Activated T-cell treated with anti-CD3 and anti-CD28 coated beads, Interleukin-2, amount 50 U/mL, for 48 hours (primary cell): Measurements from ENCODE around the gene PIP5K1B.

Experiments used
- DNase-seq, 2 experiments: peaks; one replicate each; pipeline ENCODE4 v3.0.0-alpha.2; 2020

PIP5K1B gene

DNA sequence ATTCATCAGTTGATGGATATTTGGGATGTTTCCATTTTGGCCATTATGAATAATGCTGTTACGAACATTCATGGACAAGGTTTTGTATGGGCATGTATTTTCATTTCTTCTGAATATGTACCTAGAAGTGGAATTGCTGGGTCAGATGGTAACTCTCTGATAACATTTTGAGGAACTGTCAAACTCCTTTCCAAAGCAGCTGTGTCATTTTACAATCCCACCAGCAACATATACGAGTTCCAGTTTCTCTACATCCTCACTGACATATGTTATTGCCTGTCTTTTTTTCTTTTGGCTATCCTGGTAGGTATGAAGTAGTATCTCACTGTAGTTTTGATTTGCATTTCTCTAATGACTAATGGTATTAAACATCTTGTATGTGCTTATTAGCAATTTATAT, 222.1 kb downstream of the PIP5K1B start:
- no peak for DNase-seq

DNA sequence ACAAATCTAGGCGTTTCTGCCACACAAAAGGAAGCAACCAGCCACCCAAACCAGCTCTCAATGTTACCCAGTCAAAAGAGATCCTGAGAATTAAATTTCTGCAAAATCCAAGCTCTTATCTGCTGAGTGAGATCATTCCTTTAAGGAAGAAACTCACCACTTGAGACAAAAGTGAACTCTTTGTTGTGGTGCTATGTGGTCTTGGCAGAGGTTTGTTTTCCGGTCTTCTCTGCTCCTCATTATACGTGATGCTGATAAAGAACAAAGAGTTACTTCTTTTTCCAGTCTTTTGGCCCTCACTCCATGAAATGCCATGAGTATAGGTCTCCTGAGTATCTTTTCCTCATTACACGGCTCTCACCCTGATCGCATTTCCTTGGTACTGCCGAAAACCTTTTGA, 226.8 kb downstream of the PIP5K1B start:
- no peak for DNase-seq

DNA sequence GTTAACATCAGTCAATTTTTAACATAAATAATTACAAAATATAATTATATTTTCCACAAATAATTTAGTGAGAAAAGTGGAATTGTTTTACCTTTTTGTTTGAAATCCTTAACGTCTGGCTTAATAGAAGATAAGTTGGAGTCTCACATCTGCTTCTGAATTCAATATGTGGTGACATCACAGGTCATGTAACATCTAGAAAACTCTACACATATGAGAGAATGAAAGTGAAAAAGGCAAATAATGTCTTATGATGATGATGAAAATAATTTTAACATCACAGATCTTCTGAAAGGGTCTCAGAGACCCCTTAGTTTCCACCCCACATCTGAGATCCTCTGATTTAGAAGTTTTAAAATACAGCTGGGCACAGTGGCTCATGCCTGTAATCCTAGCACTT, 227.4 kb downstream of the PIP5K1B start:
- no peak for DNase-seq

DNA sequence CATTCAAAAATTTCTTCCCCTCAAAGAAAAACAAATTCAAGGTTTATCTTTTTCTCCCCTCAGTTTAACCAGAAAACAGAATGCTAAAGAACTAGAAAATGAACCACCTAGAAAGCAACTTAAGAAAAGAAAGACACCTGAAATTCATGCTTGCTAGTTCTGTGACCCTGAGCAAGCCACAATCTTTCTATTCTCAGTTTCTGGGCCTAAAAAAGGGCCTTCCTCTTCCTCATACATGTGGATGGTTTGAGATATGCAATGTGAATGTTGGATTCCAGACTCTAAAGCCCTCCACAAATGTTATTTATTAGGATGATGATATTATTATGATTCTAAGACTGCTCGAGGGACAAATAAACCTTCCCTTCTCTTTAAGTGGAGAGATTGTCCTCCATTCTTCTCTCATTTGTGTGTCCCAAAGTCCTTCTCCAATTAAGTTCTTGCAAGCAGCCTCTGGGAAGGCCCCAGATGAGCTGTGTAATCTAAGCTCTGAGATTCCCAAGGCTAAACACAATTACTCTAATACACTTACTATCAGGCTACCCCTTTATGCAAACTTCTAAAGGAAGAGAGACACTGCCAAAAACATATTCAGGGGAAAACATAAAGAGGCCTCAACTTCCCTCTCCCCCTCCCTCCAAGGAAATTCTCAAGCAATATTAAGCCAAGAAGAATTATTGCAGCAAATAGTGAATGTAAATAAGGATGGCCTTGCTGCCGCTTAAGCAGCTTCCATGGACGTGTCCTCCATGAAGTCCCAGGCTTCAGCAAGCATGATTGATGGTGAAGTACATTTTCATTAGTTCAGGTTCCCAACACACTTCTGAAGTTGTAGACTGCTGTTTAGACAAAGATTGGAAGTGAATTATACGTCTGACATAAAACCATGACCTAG, 228.6 kb downstream of the PIP5K1B start:
- no peak for DNase-seq

DNA sequence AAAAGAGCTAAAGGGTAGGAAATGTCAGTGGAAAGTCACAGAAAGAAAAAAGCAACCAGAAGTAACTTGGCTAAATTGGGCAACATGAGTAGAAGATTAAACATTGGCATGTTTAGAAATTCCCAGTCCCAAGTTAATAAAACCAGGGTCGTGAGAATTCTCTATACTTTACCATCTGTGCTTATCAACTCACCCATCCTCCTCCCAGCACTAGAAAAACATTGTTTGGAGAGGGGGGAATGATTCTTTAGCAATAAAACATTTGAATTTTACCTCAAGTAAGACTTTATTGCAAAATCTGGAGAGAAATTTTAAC, 229.2 kb downstream of the PIP5K1B start:
- DNase-seq: no peak

DNA sequence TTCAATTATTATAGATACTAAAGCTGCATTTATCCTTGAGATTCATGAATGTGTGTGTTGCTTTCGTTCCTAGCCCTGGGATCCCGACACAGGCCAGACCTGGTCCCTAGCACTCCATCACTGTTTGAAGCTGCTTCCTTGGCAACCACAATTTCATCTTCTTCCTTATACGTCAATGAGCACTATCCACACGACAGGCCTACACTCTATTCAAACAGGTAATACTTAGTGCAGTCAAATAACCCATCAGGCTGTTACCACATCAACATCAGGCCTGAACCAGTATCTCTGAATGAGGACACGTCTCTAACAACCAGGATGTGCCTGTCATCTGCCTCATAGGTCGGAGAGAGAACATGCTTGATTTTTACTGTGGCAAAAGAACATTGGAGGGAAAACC, 235.5 kb downstream of the PIP5K1B start:
- DNase-seq: no peak

DNA sequence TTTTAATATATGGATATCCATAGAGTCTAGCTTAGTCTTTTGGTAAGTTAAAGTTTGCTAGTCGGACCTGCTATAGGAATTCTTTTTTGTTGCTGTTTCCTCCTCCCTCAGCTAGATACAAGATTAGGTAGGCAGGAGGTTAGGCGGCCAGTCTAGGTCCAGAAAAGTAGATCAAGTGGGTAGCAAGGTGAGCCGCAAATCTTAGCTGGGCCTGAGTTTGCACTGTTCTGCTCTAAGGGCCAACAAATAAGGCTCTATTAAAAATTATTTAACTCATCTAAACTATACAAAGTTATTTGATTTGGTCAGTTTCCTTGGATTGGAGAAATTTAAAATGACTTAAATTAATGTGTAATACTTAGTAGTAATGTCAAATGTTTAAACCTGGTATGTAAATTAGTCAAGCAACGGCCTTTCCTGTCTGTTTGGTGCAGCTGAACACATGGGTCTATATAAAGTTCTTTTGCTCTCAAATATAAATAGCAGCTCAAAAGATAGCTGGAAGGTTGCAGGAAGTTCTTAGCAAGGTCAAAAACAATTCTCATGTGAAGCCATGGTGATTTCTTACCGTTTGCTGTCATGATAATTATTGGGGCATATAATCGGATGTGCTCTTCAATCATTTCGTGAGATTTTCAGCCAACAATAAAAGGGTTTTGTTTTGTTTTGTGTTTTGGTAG, 236.9 kb downstream of the PIP5K1B start:
- DNase-seq: no peak

DNA sequence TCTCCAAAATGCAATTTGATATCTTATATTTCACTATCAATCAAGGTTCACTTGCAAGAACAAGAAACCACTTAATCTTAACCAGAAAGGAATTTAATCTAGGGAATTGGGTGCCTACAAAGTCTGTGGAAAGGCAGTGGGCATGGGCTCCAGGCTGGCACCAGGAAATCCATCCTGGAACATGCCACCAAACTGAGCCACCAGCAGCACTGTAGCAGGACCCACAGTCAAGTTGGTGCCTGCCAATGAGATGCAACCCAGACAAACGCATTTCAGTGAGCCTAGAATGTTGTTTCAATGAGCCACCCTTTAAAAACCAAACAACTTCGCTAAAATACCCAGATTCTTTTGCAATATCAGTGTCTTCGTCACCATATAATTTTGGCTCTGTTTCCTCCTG, 237.8 kb downstream of the PIP5K1B start:
- DNase-seq: no peak

DNA sequence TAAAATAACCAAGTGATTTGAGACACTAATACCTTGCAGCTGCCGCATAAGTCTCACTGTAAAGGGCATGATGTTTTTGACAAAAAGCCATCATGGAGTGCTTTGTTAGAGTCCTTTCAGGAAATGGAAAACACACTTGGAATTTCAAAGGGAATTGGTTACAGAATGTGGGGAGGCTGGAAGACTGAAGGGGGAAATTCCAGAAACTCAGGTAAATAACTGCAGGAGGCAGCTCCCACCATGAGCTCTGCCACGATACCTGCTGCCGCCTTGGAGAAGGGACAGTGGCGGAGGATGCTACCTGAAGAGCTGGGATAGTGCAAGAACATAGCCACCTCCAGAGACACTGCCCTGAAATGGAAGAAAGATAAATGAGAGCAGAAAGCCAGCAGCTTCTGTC, 242.0 kb downstream of the PIP5K1B start:
- DNase-seq: no peak

DNA sequence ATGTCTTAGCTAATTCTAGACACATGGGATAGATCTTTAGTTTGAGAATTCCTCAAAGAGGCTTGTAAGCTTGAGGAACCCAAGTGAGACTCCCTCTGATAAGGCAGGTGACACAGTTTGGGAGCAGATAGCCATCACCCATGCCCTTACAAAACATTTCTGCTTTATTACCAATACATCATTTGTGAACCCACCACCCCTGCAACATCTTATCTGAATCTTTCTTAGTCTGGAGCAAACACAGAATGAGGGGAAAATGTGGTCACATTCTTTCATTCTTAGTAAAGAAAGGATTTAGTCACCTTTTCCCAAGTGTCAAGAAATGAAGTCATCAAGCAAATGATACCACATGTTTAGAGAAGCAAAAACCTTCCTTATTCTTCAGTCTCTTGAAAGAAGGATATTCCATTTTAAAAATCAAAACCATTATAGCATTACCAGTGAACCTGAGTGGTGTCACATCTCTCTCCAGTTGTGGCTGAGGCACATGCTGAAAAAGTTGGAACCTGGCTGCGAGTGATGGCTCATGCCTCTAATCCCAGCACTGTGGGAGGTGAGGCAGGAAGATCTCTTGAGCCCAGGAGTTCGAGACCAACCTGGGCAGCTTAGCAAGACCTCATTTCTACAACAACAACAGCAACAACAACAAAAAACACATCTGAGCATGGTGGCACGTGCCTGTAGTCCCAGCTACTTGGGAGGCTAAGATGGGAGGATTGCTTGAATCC, 243.0 kb downstream of the PIP5K1B start:
- DNase-seq: peak; percentile 55 to 56

DNA sequence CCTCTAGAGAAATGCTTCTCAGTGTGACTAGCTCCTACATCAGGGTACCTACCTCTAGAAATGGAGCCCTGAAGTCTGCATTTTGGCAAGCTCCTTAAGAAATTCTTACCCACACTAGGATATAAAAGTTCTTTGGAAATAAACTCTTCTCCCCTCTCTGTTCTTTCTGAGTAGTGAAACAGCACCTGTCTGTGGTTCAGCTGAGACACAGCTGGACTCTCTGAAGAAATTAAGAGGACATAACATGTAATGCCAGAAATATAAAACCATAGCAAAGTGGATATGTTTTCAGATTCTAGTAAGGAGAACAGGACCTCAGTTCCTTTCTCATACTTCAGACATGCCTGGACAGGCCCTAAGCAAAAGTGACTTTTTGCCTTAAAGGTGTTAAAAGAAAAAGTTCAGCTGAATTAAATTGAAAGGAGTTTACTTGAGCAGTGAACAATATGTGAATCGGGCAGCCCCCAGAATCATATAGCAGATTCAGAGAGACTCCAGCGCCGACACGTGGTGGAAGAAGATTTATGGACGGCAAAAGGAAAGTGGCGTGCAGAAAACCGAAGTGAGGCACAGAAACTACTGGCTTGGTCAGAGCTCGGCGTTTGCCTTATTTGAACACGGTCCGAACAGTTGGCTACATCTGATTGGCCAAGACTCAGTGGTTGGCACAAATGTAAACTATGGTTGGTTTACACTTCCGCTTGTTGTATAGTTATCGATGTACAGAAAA, 244.4 kb downstream of the PIP5K1B start:
- DNase-seq: peak in 1 of 2 experiments; percentile 55

DNA sequence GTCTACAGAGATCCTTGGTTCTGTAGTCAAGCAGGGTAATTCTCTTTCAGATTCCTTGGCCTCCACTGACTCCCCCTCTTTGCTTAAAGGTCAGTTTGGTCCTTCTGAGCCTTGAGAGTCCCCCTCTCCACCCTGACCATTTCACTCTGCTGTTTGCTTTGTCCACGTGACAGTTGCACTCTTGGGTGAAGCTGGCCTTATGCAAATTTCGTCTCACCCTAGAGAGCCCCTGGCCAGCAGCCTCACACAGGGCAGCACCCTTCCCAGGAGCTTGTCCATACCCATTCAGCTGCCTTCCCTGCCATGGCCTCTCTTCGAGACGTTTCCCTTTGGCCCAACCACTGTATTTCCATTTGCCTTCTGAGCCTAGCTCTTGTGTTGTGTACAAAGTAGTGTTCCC, 245.1 kb downstream of the PIP5K1B start:
- DNase-seq: no peak

DNA sequence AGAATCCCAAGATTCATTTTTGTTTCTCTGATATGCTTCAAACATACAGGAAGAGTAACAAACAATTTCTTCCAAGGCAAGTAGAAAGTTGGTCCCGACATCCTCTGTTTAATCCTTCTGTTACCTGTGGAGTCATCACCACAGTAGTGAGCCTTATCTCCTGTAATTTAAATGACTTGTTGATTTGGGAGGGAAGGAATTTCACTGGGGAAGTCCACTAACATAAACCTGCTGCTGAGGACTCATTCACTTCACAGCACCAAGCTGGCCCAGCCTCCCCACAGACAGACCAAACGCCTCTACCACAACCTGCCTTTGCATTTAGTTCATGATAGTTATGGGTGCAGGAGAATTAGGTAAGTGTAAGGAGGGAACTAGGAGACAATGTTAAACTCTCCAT, 245.6 kb downstream of the PIP5K1B start:
- DNase-seq: no peak

DNA sequence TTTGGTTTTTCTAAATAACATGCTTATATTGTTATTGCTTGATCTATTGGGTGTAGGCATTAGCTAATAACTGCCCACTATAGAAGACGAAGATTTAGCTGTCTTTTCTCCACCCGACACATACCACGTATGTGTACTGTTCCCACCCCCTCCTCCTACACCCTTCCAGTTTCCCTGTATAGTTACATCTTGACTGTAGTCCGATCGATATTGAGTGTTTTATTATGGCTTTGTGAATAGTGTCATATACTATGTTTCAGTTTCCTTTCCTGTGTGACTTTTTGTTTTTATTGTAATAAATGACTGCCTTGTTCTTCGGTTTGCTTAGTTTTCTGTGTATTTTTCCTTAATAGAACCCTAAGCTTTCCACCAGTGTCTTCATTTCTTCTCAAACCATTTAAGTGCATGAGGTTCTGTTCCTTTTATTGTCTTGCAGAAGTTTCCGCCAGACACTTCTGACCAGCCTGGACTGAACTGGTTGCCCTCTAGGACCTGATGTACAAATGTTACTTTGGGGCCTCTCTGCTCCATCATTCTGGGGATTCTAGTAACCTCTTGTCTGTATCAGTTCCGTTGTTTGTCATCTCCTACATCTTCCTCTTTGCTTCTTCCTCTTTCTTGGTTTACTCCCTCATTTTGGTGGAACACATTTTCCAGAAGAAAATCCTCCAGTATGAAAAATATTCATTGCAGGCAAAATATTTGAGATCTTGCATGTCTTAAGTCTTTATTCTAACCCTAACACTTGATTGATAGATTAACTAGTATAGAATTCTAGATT, 247.0 kb downstream of the PIP5K1B start:
- no peak for DNase-seq

DNA sequence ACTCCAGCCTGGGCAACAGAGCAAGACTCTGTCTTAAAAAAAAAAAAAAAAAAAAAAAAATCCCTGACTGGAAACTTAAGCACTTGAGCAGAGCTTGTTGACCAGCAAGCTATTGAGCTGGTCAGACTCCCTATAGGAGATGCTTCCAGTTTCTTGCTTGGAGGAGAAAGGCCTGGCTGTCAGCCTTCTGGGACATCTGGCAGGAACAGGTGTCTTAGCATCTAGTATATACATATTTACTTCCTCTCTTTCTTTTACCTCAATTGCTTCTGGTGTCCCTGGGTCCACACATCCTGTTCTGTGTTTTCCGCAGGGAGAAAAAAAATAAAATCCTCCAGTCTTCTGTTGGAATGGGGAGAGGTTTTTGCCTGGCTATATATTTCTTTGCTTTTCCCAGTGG, 248.7 kb downstream of the PIP5K1B start:
- no peak for DNase-seq

DNA sequence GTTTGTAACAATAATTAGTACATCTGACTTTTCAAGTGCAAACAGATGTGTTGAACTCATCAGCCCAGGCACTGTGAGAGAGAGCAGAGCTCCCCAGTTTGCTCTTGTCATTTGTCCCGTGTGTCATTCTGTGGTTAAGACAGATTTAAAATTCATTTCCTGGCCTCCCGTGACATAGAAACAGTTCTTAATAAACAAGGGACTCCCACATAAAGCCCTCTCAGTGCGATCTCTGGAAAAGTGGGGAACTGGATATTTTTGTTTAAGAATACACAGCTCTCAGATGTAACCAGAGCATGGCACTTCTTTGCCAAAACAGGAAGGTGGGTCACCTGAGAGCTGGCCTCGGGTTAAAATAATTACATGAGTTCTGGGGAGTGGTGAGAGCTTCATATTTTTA, 250.3 kb downstream of the PIP5K1B start:
- DNase-seq: no peak

DNA sequence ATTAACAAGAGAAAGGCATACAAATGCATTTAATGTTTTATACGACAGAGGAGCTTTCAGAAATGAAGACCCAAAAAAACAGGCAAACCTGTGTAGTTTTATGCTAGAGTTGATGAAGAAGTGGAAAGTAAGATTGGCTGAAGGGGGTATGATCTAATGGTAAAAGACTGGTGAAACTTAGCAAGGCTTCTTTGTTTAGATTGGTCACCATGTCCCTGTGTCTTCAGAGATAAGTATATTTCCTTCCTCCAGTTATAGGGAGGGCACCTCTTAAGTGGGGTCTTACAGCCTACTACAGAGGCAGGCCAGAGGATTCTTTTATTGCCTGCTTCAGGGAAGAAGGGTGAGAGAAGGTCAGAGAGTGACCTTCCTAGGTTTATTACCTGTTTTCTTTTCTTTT, 252.4 kb downstream of the PIP5K1B start:
- no peak for DNase-seq

DNA sequence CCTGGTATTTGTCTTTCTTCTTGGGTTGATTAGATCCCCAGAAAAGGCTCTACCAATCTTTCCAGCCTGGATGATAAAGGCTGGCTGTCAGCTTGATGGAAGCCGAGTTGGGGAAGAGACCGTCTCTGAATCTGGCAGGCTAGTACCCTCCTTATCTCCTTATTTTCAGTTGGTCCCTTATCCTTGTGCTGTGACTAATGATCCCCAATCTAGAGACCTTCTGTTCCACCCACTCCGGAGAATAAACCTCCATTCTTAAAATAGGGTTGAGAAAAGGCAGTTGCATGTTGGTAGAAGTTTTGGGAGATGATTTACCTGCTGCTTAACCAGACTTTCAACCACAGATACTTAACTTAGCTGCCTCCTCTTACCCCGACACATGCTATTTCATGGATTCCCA, 256.5 kb downstream of the PIP5K1B start:
- no peak for DNase-seq

DNA sequence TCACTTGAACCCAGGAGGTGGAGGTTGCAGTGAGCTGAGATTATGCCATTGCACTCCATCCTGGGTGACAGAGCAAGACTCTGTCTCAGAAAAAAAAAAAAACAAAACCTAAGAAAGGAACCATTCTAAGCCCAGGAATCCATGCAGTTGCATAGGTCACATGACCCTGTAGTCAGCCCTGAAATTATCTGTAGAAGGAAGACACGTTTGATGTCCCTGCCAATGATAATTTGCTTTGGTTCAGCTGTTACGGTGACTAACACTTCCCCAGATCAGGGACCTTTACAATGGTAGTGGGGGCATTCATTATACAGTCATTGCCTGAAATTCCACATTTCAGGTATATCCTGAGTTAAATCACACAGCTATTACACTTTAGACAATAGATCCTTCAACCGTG, 258.4 kb downstream of the PIP5K1B start:
- DNase-seq: no peak

DNA sequence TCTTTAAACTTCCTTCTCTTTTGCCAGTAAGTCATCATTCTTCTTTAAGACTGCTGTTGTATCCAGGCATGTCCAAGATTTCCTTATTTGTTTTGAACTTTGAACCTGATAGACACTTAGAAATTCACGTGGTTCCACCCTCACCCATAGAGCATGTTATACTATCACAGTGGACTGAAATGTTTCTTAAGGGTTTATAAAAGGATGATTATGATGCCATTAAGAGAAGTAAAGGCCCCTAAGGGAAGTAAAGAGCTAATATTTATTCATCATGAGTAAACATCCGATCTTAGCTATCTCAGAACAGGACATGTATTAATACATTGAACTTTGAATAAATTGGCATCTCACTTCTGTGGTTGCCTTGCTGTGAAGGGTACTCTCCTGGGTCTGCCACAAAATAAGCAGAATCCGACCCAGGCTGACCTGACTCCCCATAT, 259.1 kb downstream of the PIP5K1B start:
- no peak for DNase-seq

DNA sequence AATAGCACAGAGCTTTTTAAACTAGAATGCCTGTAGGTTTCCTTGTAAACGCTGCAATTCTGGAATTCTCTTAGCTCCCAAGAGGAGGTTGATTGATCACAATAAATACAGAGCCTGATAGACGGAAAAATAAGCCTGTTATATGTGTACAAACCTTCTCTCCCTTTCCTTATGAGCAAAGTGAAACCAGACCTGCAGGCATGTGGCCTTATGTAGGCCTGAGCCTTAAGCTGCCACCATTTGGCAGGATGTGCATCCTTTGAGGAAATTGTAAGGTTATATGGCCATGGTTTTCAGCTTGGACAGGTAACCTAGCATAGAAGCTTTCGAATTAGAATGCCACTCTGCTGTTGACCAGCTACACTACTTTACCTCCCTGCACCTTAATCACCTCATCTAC, 259.7 kb downstream of the PIP5K1B start:
- no peak for DNase-seq

DNA sequence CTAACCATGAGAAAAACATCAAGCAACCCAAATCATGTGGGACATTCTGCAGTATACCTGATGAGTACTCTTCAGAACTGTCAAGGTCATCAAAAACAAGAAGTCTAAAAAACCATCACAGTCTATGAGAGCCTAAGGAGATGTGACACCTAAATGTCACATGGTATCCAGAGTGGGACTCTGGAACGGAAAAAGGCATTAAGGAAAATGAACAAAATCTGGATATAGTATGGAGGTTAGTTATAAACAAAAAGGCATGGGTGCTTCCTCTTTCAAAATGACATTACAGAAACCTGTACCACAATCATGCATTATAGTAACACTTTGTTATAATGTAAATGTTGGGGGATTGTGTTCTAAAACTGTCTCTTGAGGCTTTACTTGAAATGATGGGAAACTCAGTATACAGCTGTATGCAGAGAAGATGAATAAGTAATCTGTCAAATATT, 261.5 kb downstream of the PIP5K1B start:
- DNase-seq: no peak
